Measurements from ENCODE around the gene NFATC1.

The NFATC1 gene

DNA sequence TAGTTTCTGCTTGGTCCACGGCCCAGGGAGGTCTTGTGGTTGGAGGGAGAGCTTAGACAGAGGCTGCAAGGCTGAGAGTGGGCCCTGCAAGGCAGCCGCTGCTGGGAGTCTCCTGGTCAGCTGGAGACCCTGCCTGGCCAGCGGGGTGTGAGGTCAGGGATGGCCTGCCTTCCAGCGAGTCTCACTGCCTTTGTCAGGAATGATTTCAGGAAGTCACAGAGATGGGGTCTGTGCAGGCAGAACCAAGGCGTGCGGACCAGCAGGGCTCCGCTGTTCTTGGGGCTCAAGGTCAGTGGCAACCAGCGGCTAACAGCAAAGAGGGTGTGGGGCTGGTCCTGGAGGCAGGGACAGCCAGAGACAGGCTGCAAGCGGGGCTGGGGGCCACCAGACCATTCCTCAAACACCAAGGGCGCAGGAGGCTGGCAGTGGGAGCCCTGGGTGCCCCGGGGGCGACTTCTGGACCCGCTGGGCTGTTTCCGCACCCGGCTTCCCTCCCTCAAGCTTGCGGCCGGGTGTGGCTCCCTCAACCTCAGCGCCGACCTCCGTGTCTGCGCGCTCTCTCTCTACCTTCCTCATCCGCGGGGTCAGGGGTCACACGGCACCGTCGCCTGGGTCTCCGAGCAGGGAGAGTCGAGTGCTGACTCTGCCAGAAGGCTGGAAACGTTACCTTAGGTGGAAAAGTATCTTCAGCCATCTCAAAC is 159.4 kb downstream of the NFATC1 start:
- no peak for DNase-seq (ENCODE audit: low read depth)

DNA sequence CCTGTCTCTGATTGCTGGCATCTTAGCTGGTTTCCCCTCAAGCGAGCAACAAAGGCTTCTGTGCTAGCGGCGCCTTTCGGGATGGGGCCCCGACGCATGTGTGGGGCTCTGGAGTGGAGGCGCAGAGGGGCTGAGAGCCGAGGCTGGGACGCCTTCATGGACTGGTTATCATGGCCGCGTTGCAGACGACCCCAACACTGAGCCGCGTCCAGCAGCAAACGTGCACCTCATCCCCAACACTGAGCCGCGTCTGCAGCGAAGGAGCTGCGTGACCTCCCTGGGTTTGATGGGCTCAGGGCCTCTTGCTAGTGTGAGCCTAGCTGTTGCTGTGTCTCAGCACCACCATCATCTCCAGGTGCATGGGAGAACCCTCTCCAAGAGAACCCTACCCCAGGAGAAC is 160.2 kb downstream of the NFATC1 start:
- no peak for DNase-seq (ENCODE audit: low read depth)

DNA sequence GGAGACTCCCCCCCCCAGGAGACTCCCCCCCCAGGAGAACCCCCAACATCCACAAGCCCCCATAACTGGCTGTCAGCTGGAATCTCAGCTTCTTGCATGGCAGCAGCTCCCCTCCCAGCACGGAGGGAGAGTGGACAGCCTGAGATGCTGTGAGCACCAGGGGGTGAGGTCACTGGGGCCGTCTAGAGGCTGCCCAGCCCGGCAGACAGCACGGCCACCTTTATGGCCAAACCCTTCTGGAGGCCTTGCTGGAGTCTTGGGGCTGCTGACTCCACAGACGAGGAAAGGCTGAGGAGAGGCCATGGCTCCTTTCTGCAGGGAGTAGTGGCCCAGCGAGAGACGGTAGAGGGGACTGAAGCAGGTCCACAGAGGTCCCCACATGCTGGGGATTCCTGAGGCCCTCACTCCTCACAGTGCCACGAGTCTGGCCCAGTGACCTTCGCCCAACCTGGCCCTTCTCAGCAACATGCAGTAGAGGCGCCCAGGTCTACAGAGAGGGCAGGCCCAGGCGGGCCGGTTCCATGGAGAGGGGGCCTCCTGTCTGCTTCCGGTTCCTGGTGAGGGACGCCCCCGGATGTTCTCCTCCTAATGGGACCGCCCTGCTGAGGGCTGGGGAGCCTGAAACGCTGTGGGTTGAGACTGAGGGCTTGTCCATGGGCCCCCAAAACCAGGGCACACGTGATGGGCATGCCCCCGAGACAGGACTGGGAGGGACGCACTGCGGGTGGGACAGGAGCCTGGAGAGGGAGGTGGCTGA is 161.3 kb downstream of the NFATC1 start:
- no peak for DNase-seq (ENCODE audit: low read depth)

DNA sequence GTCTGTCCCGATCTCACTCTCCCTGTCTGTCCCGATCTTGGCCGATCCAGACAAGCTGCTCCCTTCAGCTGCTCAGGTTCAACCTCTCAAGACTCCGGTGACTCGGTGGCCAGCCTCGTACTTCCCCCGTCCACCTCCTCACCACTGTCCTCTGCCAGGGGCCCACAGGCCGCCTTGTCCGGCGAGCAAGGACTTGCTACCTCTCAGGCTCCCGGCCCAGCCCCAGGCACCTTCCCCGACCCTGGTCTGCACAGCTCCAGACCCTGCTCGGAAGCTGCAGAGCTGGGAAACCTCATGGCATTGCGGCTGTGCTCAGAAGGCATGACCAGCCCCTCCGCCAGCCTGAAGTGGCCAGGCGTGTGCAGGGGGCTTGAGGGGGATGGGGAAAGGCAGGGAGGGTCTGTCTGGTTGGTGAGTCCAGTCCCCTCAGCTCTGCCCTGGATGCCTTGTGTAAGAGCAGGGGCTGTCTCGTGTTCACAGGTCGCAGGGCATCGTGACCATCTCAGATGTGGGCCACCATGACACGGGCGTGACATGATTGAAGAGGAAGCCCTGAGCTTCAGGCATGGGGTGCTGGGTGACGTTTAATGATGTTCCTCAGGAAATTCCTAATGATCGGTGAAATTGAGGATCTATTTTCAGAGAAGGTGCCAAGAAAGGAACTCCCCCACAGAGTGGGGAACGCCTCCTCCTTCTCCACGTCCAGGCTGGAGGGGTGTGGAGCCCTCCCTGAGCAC is 162.6 kb downstream of the NFATC1 start:
- DNase-seq (ENCODE audit: low read depth): no peak

DNA sequence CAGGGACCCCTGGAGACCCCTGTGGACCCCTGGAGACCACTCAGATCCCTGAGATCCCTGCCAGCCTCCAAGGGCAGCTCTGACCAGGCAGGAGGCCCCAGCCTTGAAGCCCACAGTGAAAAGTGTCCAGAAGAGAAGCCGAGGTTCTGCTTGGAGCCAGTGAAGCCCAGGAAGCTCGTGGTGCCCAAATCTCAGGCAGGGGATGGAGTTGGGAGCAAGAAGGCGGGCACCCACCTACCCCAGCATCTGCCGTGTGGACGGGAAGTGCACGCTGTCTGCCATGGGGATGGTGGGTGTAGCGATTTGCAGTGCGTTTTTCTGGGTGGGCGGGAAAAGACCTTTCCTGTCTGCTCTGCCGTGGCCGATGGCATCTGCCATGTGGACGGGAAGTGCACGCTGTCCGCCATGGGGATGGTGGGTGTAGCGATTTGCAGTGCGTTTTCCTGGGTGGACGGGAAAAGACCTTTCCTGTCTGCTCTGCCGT is 163.2 kb downstream of the NFATC1 start:
- no peak for DNase-seq (ENCODE audit: low read depth)

DNA sequence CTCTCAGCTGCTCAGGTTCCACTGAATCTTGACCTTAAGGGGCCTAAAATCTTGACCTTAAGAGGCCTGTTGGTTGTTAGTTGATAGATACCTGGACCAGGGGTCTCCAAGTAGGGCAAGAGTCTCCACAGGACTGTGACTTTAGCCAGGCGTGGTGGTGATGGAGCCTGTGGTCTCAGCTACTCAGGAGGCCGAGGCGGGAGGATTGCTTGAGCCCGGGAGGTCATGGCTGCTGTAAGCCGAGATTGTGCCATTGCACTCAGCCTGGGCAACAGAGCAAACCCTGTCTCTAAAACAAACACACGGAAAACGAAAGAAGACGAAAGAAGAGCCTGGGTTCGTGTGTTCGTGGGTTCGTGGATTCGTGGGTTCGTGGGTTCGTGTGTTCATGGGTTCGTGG is 163.7 kb downstream of the NFATC1 start:
- no peak for DNase-seq (ENCODE audit: low read depth)

DNA sequence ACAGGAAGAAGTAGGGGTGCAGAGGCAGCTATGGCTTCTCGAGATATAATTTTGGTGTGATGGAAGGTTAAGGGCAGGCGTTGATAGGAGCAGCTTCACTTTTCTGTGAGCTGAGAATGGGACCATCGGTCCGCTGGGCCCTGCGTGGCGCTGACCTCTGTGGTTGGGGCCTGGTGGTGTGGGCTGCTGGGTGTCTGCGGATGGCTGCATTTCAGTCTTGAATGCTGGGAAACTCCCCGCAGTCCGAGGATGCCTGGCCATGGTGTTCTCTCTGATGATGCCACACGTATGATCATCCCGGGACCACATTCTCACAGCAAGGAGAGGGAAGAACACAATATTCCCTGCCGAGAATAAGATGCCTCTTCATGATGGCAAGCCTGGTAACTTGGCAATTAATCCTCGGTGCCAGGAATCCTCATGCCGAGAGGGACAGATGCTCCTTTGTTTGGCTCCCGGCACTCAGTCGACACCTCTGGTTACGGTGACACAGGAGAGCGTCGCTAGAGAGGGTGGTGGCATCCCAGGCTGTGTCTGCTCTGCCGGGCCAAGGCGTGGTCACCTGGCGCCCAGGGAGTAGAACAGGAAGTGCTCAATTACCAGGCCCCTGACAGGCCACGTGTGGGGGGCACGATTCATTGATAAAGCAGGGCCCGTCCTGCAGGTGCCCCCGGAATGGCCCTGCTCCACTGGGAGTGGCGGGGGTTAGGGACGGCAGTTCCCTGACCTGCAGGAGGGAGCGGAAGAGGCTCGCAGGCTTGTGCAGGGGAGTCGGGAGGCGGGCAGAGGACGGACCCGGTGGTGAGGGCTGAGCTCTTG is 164.5 kb downstream of the NFATC1 start:
- DNase-seq (ENCODE audit: low read depth): no peak

DNA sequence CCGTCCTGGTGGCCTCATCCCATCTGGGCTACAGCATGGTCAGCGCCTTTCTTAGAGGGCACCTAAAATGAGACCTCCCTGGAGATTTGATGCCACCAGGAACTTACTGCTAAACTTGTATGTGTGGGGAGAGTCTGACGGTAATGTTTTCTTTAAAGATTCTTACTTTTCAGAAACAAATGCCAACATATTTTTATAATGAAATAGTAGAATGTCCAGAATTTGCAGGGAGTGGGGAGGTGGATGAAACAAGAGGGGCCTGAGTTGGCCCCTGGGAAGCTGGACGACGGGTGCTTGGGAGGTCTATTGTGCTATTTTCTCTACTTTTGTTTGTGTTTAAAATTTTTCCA is 165.1 kb downstream of the NFATC1 start:
- DNase-seq (ENCODE audit: low read depth): no peak

DNA sequence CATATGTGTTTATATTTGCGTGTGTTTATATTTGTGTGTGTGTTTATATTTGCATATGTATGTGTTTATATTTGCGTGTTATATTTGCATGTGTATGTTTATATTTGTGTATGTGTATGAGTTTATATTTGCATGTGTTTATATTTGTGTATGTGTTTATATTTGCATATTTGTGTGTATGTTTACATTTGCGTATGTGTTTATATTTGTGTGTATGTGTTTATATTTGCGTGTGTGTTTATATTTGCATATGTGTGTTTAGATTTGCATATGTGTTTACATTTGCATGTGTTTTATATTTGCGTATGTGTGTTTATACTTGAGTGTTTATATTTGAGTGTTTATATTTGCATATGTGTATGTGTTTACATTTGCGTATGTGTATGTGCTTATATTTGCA is 168.2 kb downstream of the NFATC1 start:
- no peak for DNase-seq (ENCODE audit: low read depth)

DNA sequence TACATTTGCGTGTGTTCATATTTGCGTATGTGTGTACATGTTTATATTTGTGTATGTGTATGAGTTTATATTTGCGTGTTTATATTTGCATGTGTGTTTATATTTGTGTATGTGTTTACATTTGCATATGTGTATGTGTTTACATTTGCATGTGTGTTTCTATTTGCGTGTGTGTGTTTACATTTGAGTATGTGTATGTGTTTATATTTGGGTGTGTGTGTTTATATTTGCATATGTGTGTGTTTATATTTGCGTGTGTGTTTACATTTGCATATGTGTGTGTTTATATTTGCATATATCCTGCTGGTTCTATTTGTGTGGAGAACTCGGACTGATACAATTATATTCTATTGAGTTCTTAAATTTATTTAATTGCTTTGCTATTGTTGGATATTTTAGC is 168.7 kb downstream of the NFATC1 start:
- DNase-seq (ENCODE audit: low read depth): no peak

DNA sequence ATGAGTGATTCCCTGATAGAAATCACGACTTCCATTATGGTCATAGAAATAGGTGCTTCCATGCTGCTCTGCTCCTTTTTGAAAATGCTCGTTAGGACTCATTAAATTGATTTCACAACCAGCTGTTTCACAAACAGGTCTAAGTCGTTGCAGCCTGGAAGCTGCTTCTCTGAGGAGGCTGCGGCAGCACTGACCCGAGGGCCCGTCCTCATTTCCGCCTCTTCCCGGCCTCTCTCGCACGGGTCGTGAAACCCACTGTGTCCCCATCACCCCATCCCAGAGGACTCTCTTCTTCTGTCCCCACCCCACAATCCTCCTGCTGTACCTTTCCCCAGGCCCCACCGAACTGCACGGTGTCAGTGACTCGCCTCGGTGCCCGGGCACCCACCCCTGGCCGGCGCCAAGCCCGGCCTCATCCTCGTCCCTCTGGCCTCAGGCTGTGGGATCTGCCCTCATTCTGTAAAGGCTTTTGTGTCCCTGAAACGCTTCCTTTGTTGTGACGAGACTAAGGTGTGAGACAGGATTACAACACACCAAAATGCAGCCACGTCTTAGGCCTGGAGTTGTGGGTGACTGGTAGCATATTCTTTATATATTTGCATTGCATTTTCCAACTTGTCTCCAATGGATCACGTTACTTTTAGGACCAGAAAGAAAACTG is 171.2 kb downstream of the NFATC1 start:
- no peak for DNase-seq (ENCODE audit: low read depth)

DNA sequence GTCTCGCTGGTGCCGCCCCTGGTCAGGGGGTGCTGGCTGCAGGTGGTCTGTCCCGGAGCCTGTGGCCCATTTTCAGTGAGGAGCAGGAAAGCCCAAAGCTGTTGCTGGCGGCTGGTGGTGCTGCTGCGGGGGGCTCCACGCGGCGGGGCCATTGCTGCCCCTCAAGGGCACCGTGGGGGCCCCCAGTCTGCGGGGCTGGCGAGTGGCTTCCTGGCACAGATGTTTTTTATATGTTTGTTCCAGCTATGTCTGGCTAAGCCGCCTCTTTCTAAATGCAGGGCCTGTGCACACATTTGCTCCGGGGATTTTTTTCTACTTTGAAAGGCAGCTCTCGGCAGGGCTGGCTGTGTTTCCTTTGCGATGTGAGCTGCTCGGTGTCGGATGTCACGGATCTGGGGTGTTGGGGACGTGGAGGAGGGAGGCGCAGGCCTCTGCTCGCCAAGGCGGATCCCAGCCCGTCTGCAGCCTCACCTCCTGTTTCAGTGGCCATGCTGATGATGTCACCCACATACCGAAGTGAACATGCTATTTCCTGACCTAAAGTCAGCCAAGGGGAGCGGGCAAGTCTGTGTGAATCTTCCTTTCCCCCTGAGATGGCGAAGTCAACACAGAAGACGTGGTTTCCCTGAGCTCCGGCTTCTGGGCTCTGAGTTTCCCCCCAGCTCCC is 171.9 kb downstream of the NFATC1 start:
- DNase-seq (ENCODE audit: low read depth): no peak

DNA sequence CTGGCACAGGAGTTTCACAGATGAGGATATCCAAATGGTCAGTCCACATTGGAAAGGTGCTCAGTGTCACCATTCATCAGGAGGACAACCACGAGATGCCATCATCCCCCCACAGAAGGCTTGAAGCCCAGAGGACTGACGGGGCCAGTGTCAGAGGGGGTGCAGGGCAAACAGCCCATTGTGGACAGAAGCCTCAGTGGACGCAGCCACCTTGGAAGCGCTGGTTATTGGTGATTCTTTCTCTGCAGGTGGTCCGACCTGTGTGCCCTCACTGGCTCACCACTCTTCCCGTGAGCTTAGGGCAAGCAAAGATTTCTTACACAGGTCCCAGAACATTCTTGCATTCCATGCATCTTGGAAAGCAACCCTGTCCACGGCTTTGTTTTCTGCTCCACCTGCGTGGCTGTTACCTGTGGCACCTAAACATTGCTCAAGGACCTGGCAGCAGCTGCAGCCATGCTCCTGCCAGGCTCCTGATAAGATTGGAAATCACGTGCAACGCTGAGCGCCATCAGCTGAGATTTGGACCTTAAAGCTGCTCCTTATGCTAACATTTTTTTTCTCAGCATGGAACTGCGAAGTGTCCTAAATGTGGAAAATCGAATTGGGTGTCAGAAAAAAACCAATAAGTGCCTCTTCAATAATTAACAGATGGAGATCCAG is 172.9 kb downstream of the NFATC1 start:
- DNase-seq (ENCODE audit: low read depth): no peak

DNA sequence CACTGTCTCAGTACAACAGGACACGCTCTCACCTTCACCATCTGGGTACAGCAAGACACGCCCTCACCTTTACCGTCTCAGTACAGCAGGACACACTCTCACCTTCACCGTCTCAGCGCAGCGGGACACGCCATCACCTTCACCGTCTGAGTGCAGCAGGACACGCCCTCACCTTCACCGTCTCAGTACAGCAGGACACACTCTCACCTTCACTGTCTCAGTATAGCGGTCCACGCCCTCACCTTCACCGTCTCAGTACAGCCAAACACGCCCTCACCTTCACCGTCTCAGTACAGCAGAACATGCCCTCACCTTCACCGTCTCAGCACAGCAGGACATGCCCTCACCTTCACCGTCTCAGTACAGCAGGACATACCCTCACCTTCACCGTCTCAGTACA is 174.0 kb downstream of the NFATC1 start:
- no peak for DNase-seq (ENCODE audit: low read depth)

DNA sequence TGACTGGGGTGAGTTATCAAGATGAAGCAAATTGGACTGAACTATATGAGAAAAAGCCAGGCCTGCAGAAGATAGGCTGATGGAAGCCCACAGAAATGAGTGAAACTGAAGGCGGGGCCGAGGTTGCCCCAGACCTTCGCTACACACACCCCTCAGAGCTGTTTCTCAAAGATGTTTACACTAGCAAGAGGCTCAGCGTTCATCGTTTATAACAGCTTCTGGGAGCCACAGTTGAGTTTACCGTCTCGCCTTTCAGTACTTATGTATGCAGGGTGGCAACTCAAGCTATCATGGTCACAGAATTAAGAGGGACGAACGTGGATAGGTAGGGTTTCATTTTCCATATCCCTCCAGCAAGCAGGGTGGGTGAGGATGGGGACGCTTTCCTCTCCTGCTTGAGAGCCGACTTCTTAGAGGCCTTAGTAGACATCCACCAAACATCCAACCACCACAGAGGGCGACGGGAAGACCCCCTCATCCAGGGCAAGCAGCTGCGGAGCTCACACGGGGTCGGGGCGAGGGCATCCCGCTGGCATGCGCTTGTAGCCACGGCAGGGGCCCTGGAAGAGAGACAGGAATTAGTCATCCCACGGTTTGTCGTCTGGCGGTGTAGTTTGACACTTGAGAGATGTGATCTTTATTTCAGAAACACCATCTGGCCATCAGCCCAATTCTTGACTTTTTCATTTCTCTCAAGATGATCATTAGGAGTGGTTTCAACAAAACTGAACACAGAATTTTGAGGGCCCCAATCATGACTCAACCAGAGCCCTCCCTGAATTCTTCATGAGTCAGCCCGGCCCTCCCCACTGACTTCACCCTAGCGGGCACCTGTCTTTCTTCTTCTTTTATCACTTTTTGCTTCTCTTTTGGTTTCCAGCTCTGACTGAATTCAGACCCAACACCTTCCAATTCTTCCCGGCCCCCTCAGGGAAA is 174.8 kb downstream of the NFATC1 start:
- no peak for DNase-seq (ENCODE audit: low read depth)

DNA sequence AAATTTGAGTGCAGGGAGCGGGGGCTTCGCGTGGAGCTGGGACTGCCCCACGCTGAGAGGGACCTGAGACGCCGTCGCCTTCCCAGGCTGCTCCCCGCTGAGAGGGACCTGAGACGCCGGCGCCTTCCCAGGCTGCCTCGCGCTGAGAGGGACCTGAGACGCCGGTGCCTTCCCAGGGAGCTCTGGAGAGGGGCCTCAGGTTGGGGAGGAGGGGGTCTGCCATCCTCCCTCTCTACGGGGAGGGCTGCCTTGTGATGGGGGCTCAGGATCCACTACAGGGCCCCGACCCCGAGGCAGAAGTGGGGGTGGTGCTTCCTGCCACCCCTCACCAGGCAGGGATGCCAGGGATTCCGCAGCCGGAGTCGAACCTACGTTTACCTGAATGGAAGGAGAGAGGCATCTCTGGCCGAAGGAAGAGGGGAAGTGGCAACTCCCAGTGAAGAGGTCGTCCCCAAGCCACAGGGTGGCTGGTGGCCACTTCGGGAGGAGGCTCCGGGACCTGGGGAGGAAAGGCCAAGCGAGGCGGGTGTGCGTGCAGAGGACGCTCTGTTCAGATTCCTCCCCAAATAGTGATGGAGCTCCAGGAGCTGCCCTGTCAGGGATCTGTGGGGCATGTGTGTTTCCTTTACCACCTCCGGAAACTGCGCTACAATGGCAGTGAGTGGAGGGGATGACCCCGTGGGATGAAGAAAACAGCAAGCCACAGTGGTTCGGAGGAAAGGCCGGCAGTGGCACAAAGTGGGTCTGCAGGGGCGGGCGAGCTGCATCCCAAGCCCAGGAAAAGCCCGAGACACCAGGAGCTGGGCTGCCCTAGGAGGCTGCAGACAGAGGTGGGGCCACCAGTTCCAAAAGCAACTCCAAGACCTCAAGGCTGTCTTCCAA is 175.7 kb downstream of the NFATC1 start:
- no peak for DNase-seq (ENCODE audit: low read depth)

DNA sequence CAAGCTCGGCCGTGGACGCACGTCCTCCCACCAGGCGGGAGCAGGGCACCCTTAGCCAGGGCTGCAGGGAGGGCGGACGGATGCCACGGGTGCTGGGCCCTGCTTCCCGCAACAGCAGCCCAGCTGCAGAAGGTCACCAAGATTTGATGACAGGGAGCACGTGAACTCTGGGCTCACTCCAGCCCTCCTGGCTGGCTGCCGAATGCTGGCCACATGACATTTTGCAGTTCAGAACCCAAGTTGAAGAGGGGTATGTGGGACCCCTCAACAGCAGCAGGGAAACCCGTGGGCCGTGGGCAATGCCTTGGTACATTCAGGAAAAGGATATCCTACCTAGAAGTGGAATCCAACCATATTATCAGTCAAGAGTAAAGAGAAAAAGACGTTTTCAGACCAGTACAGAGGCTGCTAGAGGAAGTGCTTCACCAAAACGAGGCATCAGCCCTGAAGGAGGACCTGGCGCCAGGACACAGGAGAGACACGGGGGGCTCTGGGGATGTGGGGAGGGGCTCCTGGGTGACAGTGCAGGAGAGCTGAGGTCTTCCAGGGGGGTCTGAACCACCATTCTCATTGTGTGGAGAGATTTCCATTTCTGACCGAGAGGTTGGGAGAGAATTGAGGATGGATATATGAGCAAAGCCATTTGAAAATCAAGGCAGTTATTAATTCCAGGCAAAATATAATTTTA is 176.5 kb downstream of the NFATC1 start:
- DNase-seq (ENCODE audit: low read depth): no peak

All from stimulated activated CD8-positive, alpha-beta memory T cell treated with anti-CD3 and anti-CD28 coated beads, Interleukin-7, amount 100 ng/mL, for 24 hours (primary cell).